Ovary (tissue), 3 donors: ENCODE measurements around the gene ZNF638.

Experiments
- EP300 ChIP-seq: sonication (generic); formaldehyde crosslinking; IDR thresholded peaks from one replicate; pipeline ENCODE4 v1.6.1; 2017; ENCODE audit warnings: antibody characterized with exemption
- POLR2A ChIP-seq: fragments of 450-650 bp; IDR thresholded peaks from one replicate; pipeline ENCODE4 v1.6.1; 2017; ENCODE audit warnings: antibody characterized with exemption, mild to moderate bottlenecking, moderate library complexity
- TF ChIP-seq, protein P1 (sequence below), 3 donors: fragments of 450-650 bp in 2 of 3; fragments of 200-600 bp in 1 of 3; IDR thresholded peaks; one replicate each; pipeline versions ENCODE4 v1.5.1 to v1.8.0; 2016 to 2022; ENCODE audit warnings: antibody characterized with exemption in 3 of 3, mild to moderate bottlenecking in 1 of 3
- donor health status: DM: no; HTN: no; CAD: no.

DNA sequence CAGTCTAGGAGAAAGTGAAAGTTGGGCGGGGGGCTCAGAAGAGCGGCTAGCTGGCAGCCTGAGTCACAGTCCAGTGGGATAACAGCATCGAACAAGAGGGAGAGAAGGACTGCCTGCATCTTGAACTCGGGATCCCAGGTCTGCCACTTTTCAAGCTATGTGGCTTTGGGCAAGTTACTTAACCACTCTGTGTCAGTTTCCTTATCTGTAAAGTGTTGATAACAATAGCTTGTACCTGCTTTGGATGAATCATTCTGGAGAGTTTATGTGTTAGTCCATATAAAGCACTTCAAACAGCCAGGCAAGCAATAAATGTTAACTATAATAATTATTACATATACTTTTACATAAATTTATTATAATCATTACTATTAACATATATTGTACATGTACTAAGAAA, 126.3 kb downstream of the ZNF638 start:
- TF ChIP-seq, protein P1, sequence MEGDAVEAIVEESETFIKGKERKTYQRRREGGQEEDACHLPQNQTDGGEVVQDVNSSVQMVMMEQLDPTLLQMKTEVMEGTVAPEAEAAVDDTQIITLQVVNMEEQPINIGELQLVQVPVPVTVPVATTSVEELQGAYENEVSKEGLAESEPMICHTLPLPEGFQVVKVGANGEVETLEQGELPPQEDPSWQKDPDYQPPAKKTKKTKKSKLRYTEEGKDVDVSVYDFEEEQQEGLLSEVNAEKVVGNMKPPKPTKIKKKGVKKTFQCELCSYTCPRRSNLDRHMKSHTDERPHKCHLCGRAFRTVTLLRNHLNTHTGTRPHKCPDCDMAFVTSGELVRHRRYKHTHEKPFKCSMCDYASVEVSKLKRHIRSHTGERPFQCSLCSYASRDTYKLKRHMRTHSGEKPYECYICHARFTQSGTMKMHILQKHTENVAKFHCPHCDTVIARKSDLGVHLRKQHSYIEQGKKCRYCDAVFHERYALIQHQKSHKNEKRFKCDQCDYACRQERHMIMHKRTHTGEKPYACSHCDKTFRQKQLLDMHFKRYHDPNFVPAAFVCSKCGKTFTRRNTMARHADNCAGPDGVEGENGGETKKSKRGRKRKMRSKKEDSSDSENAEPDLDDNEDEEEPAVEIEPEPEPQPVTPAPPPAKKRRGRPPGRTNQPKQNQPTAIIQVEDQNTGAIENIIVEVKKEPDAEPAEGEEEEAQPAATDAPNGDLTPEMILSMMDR (IDR thresholded peaks at IDR 0.05), result no peak
- no peak for TF ChIP-seq POLR2A
- no peak for TF ChIP-seq EP300
